Uterus (tissue), 4 donors: Measurements from ENCODE around the gene MED12. TPM values are rescaled to one million over a fixed set of nuclear protein-coding genes. Genes with fewer than 3 reads are reported as not detected.

Source experiments
- DNase-seq, 2 donors: peaks; one replicate each; pipeline ENCODE4 v3.0.0-alpha.2; 2019 to 2020
- H3K27ac ChIP-seq, 2 donors: fragments of 200-600 bp; sonication (generic); 1 replicate in 1 of 2; 2 replicates in 1 of 2; pipeline ENCODE4 v1.5.1; 2016 to 2018
- H3K27me3 ChIP-seq, 2 donors: fragments of 200-600 bp; sonication (generic); one replicate each; pipeline ENCODE4 v1.5.1; 2018 to 2019; ENCODE audit warnings: control low read depth in 1 of 2
- H3K36me3 ChIP-seq, 2 donors: fragments of 200-600 bp; sonication (generic); one replicate each; pipeline ENCODE4 v1.5.1; 2019; ENCODE audit warnings: control low read depth in 1 of 2
- H3K4me1 ChIP-seq, 2 donors: fragments of 200-600 bp; sonication (generic); one replicate each; pipeline ENCODE4 v1.5.1; 2018 to 2019; ENCODE audit warnings: control low read depth in 1 of 2
- H3K4me3 ChIP-seq, 2 donors: fragments of 200-600 bp; sonication (generic); 1 replicate in 1 of 2; 2 replicates in 1 of 2; pipeline ENCODE4 v1.5.1; 2018 to 2019; ENCODE audit warnings: mild to moderate bottlenecking in 1 of 2
- H3K9me3 ChIP-seq, 2 donors: fragments of 200-600 bp; sonication (generic); one replicate each; pipeline ENCODE4 v1.5.1; 2019; ENCODE audit warnings: control low read depth in 1 of 2
- POLR2A ChIP-seq, 2 donors: fragments of 450-650 bp; IDR thresholded peaks; one replicate each; pipeline ENCODE4 v1.6.1; 2016; ENCODE audit warnings: antibody characterized with exemption in 2 of 2, mild to moderate bottlenecking in 1 of 2, moderate library complexity in 1 of 2
- intact Hi-C: fragments of 100-400 bp; cut with DNase I; formaldehyde crosslinking; loops from one replicate; pipeline ENCODE4 v1.15.1; 2023; ENCODE audit warnings: low total_unique reads
- total RNA-seq, 4 donors: library from RNA; depleted of rRNA in 3 of 4; stranded (reverse); fragments of >200 nt in 3 of 4; gene quantifications; one replicate each; pipeline versions ENCODE4 v1.1.0 to v1.2.4, GENCODE V29; 2014 to 2023
- TF ChIP-seq, protein P1 (sequence below), 4 experiments: fragments of 200-600 bp in 2 of 4; fragments of 450-650 bp in 2 of 4; sonication (generic) in 2 of 4; IDR thresholded peaks; one replicate each; pipeline ENCODE4 v1.5.1; 2016 to 2019; ENCODE audit warnings: antibody characterized with exemption in 4 of 4, mild to moderate bottlenecking in 2 of 4, moderate library complexity in 1 of 4
- donor health status: DM: yes; HTN: yes; CAD: no.

Gene MED12
- total RNA-seq, 4 donors from 2014 or later: 11.2 to 91.5 (median 33.0) TPM

DNA sequence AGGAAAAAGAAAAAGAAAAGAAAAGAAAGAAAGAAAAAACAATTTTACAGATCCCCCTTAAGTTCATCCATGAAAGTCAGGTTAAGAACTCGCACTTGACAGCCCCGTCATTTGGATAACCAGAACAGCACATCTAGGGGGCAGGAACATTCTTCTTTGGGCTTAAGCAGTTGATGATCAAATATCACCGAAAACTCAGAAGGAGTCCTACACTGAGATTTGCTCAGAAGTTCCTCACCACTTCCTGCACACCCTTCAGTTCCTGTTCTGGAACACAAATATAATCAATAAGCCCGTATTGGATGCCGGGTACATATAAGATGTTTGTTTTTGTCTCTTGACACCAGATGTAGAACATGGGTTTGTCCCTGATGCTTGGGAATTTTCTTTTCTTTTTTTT, 40.9 kb downstream of the MED12 start:
- H3K27me3 ChIP-seq: no peaks in the 10 kb centered on the region
- TF ChIP-seq, protein P1, sequence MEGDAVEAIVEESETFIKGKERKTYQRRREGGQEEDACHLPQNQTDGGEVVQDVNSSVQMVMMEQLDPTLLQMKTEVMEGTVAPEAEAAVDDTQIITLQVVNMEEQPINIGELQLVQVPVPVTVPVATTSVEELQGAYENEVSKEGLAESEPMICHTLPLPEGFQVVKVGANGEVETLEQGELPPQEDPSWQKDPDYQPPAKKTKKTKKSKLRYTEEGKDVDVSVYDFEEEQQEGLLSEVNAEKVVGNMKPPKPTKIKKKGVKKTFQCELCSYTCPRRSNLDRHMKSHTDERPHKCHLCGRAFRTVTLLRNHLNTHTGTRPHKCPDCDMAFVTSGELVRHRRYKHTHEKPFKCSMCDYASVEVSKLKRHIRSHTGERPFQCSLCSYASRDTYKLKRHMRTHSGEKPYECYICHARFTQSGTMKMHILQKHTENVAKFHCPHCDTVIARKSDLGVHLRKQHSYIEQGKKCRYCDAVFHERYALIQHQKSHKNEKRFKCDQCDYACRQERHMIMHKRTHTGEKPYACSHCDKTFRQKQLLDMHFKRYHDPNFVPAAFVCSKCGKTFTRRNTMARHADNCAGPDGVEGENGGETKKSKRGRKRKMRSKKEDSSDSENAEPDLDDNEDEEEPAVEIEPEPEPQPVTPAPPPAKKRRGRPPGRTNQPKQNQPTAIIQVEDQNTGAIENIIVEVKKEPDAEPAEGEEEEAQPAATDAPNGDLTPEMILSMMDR (IDR thresholded peaks at IDR 0.05): no peak
- TF ChIP-seq POLR2A (IDR thresholded peaks at IDR 0.05): no peak

GRCh38 chrX:71160475-71160874, 42.1 kb downstream of the MED12 start:
- intact Hi-C loops: no loop called here
- no peaks in the 10 kb centered on the region for H3K27me3 ChIP-seq
- DNase-seq: no peak

More for the DNA sequence above, 40.9 kb downstream of the MED12 start:
- no peak for DNase-seq
- Histone ChIP-seq H3K4me1 (no peaks in the 10 kb centered on the region), H3K36me3 (no peaks in the 10 kb centered on the region), H3K9me3 (no peaks in the 10 kb centered on the region), H3K4me3 (no peak overlapping the region), H3K27ac (no peak overlapping the region)
- intact Hi-C loops: no loop called here

DNA sequence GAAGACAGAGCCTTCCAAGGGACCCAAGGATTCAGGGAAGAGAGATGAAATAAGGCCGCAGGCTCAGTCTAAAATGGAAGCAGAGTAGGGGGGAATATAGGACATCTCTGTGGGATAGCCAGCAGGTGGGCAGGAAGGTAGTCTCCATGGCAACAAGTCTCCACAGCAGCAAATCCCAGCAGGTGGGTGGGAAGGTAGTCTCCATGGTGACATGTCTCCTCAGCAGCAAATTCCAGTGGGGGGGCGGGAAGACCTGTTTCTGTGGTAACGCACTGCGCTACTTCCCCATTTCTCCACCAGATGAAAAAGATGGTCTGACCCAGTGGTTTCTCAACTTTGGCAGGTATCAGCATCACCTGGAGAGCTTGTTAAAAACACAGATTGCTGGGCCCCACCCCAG, 44.6 kb downstream of the MED12 start:
- Histone ChIP-seq H3K9me3 (no peaks in the 10 kb centered on the region), H3K27me3 (no peaks in the 10 kb centered on the region), H3K4me1 (no peaks in the 10 kb centered on the region), H3K36me3 (no peaks in the 10 kb centered on the region), H3K4me3 (no peak overlapping the region), H3K27ac (no peak overlapping the region)
- TF ChIP-seq, protein P1 (IDR thresholded peaks at IDR 0.05): no peak
- no peak for TF ChIP-seq POLR2A (IDR thresholded peaks at IDR 0.05)
- no peak for DNase-seq
- intact Hi-C loops: no loop called here

More at GRCh38 chrX:71160475-71160874, 42.1 kb downstream of the MED12 start:
- TF ChIP-seq POLR2A (IDR thresholded peaks at IDR 0.05): no peak
- TF ChIP-seq, protein P1 (IDR thresholded peaks at IDR 0.05): no peak
- no peak overlapping the region for H3K4me3 ChIP-seq
- no peak overlapping the region for H3K27ac ChIP-seq
- H3K9me3 ChIP-seq: no peaks in the 10 kb centered on the region
- H3K4me1 ChIP-seq: no peaks in the 10 kb centered on the region
- no peaks in the 10 kb centered on the region for H3K36me3 ChIP-seq

DNA sequence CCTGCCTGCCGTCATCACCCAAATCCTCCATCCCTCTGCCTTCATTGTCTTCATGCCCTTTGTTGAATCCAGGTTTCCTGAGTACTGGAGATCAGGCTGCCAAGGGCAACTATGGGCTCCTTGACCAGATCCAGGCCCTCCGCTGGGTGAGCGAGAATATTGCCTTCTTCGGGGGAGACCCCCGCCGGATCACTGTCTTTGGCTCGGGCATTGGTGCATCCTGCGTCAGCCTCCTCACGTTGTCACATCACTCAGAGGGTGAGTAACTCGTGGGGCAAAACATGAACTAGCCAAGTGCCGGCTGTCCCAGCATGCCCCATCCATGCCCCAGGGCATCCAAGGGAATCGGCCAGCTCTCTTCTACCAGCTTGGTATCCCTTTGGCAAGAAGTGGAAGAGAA, 45.7 kb downstream of the MED12 start:
- DNase-seq: no peak
- no peaks in the 10 kb centered on the region for H3K27me3 ChIP-seq
- H3K4me1 ChIP-seq: no peaks in the 10 kb centered on the region
- intact Hi-C loops: no loop called here
- H3K27ac ChIP-seq: no peak overlapping the region
- H3K9me3 ChIP-seq: no peaks in the 10 kb centered on the region
- TF ChIP-seq, protein P1 (IDR thresholded peaks at IDR 0.05): no peak
- TF ChIP-seq POLR2A (IDR thresholded peaks at IDR 0.05): no peak
- no peaks in the 10 kb centered on the region for H3K36me3 ChIP-seq
- no peak overlapping the region for H3K4me3 ChIP-seq

DNA sequence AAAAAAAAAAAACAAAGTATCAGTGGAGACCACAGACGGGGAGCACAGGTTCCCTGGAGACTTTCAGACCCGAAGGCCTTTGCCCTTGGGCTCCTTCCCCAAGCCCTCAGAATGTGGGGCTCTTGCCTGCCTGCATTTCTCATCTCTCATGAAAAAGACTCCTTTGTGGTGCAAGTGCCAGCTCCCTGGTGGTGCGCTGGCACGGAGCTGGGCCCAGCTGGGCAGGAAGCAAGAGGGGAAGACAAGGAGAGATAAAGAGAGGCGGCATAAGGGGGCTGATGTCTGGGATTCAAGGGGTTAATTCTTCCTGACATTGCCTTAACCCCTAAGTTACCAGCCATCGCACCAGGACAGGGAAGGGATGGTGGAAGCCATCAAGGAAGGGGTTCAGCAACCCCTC, 48.1 kb downstream of the MED12 start:
- TF ChIP-seq POLR2A (IDR thresholded peaks at IDR 0.05): no peak
- TF ChIP-seq, protein P1 (IDR thresholded peaks at IDR 0.05): no peak
- Histone ChIP-seq H3K27me3 (no peaks in the 10 kb centered on the region), H3K9me3 (no peaks in the 10 kb centered on the region), H3K4me1 (no peaks in the 10 kb centered on the region), H3K36me3 (no peaks in the 10 kb centered on the region), H3K4me3 (no peak overlapping the region), H3K27ac (no peak overlapping the region)
- no peak for DNase-seq
- intact Hi-C loops: no loop called here
